Neutrophil (primary cell): ENCODE results near the gene CD70.

Source experiments
- H3K27ac ChIP-seq: fragments of 200-600 bp; sonication (generic); 2 replicates; pipeline ENCODE4 v1.5.1; 2016; ENCODE audit warnings: mild to moderate bottlenecking, moderate library complexity
- H3K27me3 ChIP-seq: fragments of 200-600 bp; sonication (generic); 2 replicates; pipeline ENCODE4 v1.6.0; 2016; ENCODE audit warnings: mild to moderate bottlenecking
- H3K36me3 ChIP-seq: fragments of 200-600 bp; sonication (generic); 2 replicates; pipeline ENCODE4 v1.5.1; 2017
- H3K4me1 ChIP-seq, 2 experiments: fragments of 200-600 bp in 1 of 2; sonication (generic) in 1 of 2; 1 replicate in 1 of 2; 2 replicates in 1 of 2; pipeline versions ENCODE4 v1.5.1 to v1.6.1; 2013 to 2016; ENCODE audit warnings: low read depth in 1 of 2, low read length in 1 of 2, mild to moderate bottlenecking in 1 of 2, moderate library complexity in 1 of 2; ENCODE audit not compliant: control insufficient read depth in 1 of 2, insufficient read depth in 1 of 2
- H3K4me3 ChIP-seq, 2 experiments: fragments of 200-600 bp in 1 of 2; sonication (generic) in 1 of 2; 1 replicate in 1 of 2; 2 replicates in 1 of 2; pipeline ENCODE4 v1.5.1; 2013 to 2016; ENCODE audit warnings: low read depth in 1 of 2, low read length in 1 of 2, mild to moderate bottlenecking in 1 of 2, moderate library complexity in 1 of 2
- H3K9me3 ChIP-seq: fragments of 200-600 bp; sonication (generic); 2 replicates; pipeline ENCODE4 v1.5.1; 2016
- CTCF ChIP-seq: fragments of 200-600 bp; sonication (generic); IDR thresholded peaks from 2 replicates; pipeline ENCODE4 v1.5.1; 2016; ENCODE audit warnings: antibody characterized with exemption

Gene CD70

GRCh38 chr19:6576869-6577475 is 14.0 kb downstream of the CD70 start:
- Histone ChIP-seq H3K4me1 (no peaks in the 10 kb centered on the region), H3K36me3 (no peaks in the 10 kb centered on the region), H3K27me3 (peaks cover 15% of the 10 kb centered on the region), H3K9me3 (no peaks in the 10 kb centered on the region), H3K27ac (no peak overlapping the region), H3K4me3 (no peak overlapping the region)
- TF ChIP-seq CTCF, result no peak

- Histone ChIP-seq H3K4me1 (no peaks in the 10 kb centered on the region), H3K9me3 (no peaks in the 10 kb centered on the region), H3K4me3 (no peak overlapping the region), H3K27me3 (peaks cover 23% of the 10 kb centered on the region), H3K36me3 (no peaks in the 10 kb centered on the region), H3K27ac (no peak overlapping the region)
- TF ChIP-seq CTCF, result no peak
These were observed 17.6 kb downstream of the CD70 start for GRCh38 chr19:6573350-6573749.

- Histone ChIP-seq H3K4me1 (no peaks in the 10 kb centered on the region), H3K36me3 (no peaks in the 10 kb centered on the region)
- no peak for TF ChIP-seq CTCF
These were observed 18.7 kb downstream of the CD70 start for GRCh38 chr19:6572217-6572616.

GRCh38 chr19:6571167-6571566 is 19.8 kb downstream of the CD70 start:
- Histone ChIP-seq H3K27me3 (peaks cover 33% of the 10 kb centered on the region), H3K4me1 (no peaks in the 10 kb centered on the region), H3K36me3 (no peaks in the 10 kb centered on the region), H3K27ac (no peak overlapping the region), H3K9me3 (no peaks in the 10 kb centered on the region), H3K4me3 (no peak overlapping the region)
- no peak for TF ChIP-seq CTCF

More at GRCh38 chr19:6572217-6572616, 18.7 kb downstream of the CD70 start:
- peaks cover 33% of the 10 kb centered on the region for H3K27me3 ChIP-seq
- no peak overlapping the region for H3K27ac ChIP-seq
- H3K4me3 ChIP-seq, result no peak overlapping the region
- H3K9me3 ChIP-seq, result no peaks in the 10 kb centered on the region

GRCh38 chr19:6570764-6571163 is 20.2 kb downstream of the CD70 start:
- Histone ChIP-seq H3K4me3 (no peak overlapping the region), H3K27me3 (peaks cover 33% of the 10 kb centered on the region), H3K4me1 (no peaks in the 10 kb centered on the region), H3K27ac (no peak overlapping the region), H3K36me3 (no peaks in the 10 kb centered on the region), H3K9me3 (no peaks in the 10 kb centered on the region)
- TF ChIP-seq CTCF, result no peak
